NCI-H128 (cell line): ENCODE data around the gene WDR81.
"Not testable (repeated sequence)": the region's sequence is repeated elsewhere in the genome, so short reads cannot be mapped to it uniquely, and the experiment has no call there.

Experiments used
- DNase-seq: peaks from one replicate; lab custom pipeline; 2025; ENCODE audit not compliant: unreplicated experiment; lab: John Stamatoyannopoulos, UW

The WDR81 gene

DNA sequence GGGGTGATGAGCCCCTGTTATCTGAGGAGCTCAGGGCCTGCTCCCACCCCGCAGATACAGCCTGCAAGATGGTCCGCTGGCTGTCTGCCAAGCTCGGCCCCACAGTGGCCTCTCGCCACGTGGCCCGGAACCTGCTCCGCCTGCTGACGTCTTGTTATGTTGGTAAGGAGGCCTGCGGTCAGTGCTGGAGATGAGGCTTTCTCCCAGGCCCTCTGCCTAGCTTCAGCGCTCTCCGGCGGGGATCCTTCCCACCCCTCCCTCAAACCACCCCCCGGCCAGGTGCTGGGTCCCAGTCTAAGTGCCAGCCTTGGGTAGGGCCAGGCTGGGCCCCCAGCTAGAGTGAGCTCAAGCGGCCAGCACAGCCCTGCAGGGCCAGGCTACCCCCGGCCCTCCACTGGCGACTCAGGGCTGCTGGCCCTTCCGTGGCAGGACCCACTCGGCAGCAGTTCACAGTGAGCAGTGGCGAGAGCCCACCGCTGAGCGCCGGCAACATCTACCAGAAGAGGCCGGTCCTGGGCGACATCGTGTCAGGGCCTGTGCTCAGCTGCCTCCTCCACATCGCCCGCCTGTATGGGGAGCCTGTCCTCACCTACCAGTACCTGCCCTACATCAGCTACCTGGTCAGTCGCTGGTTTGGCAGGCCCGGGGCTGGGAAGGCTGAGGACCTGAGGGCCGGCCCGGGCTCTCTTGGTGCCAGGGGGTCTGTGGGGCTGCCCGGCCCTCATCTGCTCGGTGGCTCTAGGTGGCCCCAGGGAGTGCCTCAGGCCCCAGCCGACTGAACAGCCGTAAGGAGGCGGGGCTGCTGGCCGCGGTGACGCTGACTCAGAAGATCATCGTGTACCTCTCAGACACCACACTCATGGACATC lies 6.1 kb downstream of the WDR81 start:
- no peak for DNase-seq

DNA sequence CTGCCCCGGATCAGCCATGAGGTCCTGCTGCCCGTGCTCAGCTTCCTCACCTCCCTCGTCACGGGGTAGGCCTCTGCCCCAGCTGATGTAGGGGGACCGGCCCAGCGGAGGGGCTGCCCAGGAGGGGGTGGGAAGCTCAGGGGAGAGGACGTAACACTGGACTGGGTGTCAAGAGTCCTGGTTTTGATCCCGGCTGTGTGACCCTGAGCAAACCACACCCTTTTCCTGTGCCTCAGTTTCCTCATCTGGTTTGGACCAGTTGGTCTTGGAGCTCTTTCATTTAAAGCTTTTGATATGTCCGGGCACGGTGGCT lies 6.6 kb downstream of the WDR81 start:
- DNase-seq = no peak

DNA sequence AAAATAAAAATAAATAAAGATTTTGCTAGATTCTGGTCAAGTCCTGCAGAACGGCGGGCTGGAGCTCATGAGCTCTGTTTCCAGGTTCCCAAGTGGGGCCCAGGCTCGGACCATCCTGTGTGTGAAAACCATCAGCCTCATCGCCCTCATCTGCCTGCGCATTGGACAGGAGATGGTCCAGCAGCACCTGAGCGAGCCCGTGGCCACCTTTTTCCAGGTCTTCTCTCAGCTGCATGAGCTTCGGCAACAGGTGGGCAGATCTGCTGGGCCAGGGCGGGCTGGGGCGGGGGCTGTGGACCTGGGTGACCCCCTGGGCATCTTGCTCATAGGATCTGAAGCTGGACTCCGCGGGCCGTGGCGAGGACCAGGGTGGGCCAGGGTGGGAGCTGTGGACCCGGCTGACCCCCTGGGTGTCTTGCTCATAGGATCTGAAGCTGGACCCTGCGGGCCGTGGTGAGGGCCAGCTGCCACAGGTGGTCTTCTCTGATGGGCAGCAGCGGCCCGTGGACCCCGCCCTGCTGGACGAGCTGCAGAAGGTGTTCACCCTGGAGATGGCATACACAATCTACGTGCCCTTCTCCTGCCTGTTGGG lies 7.8 kb downstream of the WDR81 start:
- DNase-seq = no peak

DNA sequence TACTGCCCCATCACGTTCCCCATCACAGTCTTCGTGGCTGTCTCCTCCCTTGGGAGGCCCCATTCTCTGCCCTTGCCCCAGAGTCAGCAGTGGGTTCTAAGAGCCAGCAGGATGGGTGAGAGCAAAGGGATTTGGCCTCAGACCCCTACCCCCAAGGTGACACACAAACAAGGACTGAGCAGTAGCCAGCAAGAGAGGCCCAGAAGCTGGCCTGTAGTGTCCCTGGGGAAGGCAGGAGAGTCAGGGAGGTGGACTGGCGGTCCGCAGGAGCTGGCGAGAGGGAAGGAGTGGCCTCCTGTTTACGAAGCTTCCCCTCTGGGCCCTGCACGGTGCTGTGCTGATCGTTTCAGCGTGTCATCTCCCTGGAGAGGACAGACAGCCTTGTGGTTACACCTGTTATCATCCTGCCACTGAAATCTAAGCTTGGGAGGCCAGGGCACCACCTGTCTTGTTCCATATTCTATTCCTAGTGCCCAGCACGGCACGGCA lies 8.4 kb downstream of the WDR81 start:
- DNase-seq = no peak

DNA sequence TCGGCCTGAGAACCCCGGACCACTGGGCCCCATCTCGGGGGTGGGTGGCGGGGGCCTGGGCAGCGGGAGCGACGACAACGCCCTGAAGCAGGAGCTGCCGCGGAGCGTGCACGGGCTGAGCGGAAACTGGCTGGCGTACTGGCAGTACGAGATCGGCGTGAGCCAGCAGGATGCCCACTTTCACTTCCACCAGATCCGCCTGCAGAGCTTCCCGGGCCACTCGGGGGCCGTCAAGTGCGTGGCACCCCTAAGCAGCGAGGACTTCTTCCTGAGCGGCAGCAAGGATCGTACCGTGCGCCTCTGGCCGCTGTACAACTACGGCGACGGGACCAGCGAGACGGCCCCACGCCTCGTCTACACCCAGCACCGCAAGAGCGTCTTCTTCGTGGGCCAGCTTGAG lies 9.3 kb downstream of the WDR81 start:
- DNase-seq = no peak

GRCh38 chr17:1735418-1735817 lies 10.9 kb downstream of the WDR81 start:
- no peak for DNase-seq

DNA sequence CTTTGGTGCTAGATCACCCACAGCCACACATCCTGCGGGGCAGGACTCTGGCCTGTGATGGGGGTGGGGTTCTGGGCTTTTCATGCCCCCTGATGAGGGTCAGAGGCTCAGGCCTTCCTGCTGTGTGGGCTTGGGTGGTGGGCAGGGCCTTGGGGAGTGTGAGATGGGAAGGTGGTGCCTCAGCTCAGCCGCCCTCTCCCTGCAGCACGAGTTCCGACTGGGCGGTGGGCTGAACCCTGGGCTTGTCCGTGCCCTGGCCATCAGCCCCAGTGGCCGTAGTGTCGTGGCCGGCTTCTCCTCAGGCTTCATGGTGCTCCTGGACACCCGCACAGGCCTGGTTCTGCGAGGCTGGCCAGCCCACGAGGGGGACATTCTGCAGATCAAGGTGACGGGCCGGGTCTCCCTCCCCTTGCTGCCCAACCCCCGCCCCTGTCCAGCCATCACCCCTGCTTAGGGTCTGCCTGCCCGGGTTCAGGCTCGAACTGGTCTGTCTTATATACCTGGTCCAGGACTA lies 11.4 kb downstream of the WDR81 start:
- no peak for DNase-seq

GRCh38 chr17:1736348-1737281 lies 12.1 kb downstream of the WDR81 start:
- DNase-seq = no peak

GRCh38 chr17:1737531-1738291 lies 13.2 kb downstream of the WDR81 start:
- no peak for DNase-seq

DNA sequence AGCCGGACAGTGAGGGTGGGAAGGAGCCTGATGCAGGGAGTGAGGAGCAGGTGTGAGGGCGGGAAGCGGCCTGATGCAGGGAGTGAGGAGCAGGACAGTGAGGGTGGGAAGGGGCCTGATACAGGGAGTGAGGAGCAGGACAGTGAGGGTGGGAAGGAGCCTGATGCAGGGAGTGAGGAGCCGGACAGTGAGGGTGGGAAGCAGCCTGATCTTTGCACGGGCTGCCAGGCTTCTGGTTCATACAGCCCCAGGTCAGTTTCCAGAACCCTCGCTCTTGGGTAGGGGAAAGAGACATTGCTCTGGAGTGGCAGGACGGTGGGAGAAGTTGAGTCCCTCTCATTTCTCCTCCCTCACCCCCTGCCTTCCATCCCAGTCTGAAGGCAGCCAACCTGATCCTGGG lies 17.4 kb downstream of the WDR81 start:
- not testable (repeated sequence) for DNase-seq

- DNase-seq = no peak
Observed at GRCh38 chr17:1742371-1743087, 18.0 kb downstream of the WDR81 start, which contains the start of gene SERPINF2. Gene SERPINF2, plus strand, starts transcription at chr17:1742871. Its CDS starts 2,125 bp downstream, at chr17:1744996.

GRCh38 chr17:1743088-1743439 lies 18.6 kb downstream of the WDR81 start:
- no peak for DNase-seq

DNA sequence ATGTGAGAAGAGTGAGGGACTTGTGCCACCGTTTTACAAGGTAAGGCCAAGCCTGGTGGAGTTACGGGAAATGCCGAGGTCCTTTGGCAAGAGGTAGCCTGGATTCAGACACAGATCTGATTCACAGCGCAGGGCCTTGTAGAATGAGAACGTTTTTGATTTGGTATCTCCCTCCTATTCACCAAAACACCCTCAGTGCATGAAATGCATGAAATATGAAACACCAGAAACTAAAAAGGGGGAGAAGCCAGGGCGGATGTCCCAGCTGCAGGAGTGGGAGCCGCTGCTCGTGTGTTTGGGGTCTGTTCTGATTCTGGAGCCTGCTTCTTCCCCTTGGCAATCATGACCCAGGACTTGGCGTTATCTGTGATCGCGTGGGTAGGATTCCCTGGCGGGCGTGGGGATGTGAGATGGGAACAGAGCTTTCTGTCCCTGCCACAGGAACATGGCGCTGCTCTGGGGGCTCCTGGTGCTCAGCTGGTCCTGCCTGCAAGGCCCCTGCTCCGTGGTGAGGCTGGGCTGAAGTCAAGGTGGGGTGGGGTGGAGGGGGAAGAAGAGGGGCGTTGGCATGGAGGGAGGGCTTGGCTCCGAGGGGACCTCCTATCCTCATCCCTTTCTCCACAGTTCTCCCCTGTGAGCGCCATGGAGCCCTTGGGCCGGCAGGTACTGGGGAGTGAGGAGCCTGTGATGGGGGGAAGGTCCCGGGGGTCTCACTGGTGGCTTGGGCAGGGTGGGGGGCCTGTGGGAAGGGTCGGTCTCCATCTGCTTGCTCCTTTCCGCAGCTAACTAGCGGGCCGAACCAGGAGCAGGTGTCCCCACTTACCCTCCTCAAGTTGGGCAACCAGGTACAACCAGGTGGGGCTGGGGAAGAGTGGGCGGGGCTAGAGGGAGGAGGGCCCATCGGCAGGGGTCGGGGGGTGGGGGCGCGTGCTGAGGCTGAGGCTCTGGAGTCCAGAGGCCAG lies 20.3 kb downstream of the WDR81 start:
- DNase-seq = no peak

DNA sequence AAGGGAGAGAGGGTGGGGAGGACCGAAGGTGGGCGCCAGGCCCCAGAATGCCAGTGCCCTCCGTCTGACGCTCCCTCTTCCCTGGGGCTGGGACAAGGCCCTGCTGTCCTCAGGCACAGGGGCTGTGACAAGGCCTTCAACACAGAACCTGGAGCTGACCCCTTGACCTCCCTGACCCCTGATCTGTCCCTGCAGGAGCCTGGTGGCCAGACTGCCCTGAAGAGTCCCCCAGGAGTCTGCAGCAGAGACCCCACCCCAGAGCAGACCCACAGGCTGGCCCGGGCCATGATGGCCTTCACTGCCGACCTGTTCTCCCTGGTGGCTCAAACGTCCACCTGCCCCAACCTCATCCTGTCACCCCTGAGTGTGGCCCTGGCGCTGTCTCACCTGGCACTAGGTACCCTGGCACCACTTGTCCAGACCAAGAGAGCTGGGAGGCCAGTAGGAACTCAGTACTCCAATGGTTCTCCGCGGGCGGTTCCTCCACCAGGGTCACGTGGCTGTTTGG lies 21.1 kb downstream of the WDR81 start:
- no peak for DNase-seq

DNA sequence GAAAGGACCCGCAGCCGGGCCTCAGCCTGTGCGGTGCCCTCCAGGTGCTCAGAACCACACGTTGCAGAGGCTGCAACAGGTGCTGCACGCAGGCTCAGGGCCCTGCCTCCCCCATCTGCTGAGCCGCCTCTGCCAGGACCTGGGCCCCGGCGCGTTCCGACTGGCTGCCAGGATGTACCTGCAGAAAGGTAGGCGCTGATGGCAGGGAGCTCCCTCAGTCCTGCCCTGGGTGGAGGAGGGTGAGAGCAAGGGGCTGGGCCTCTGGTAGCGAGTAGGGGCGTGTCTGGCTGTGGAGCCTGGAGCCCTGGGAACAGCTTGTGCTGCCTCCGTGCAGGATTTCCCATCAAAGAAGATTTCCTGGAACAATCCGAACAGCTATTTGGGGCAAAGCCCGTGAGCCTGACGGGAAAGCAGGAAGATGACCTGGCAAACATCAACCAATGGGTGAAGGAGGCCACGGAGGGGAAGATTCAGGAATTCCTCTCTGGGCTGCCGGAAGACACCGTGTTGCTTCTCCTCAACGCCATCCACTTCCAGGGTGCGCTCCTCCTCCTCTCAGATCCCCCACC lies 22.6 kb downstream of the WDR81 start:
- no peak for DNase-seq

DNA sequence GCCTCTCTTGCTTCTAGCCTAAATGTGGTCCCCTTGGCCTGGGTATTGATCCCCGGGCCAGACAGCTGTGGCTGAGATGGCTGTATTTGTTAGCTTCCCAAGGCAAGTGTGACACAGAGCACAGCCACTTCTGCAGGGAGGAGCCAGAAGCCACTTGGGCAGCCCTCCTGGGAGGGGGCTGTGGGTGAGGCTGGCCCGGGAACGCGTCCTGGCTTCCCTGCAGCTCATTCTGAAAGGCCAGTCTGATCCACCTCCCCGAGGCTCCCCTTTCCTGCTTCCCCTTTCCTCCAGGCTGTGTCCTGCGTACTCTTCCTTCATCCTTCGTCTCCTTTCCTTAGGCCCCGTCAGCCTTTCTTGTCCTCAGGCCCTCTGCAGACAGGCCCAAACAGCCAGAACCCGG lies 26.1 kb downstream of the WDR81 start:
- no peak for DNase-seq

- DNase-seq = no peak
Observed at GRCh38 chr17:1752425-1753262, 28.1 kb downstream of the WDR81 start.
